Upper lobe of left lung (tissue), 4 donors: ENCODE measurements around the gene PLCG2.

Experiments used
- CTCF ChIP-seq, 6 experiments: fragments of 450-650 bp in 4 of 6; fragments of 200-600 bp in 2 of 6; sonication (generic) in 2 of 6; IDR thresholded peaks; one replicate each; pipeline ENCODE4 v1.5.1; 2016 to 2019; ENCODE audit warnings: antibody characterized with exemption in 6 of 6
- EP300 ChIP-seq, 4 donors: sonication (generic); formaldehyde crosslinking; IDR thresholded peaks; one replicate each; pipeline ENCODE4 v1.5.1; 2017; ENCODE audit warnings: antibody characterized with exemption in 4 of 4, control low read depth in 2 of 4
- POLR2A ChIP-seq, 4 donors: fragments of 450-650 bp; IDR thresholded peaks; one replicate each; pipeline ENCODE4 v1.5.1; 2016 to 2017; ENCODE audit warnings: antibody characterized with exemption in 4 of 4, mild to moderate bottlenecking in 2 of 4
- POLR2AphosphoS5 ChIP-seq, 2 donors: sonication (generic); formaldehyde crosslinking; IDR thresholded peaks; one replicate each; pipeline ENCODE4 v1.5.1; 2017; ENCODE audit warnings: antibody characterized with exemption in 2 of 2

- no peak for TF ChIP-seq EP300 (IDR thresholded peaks at IDR 0.05)
- TF ChIP-seq CTCF (IDR thresholded peaks at IDR 0.05) = no peak
- no peak for TF ChIP-seq POLR2AphosphoS5 (IDR thresholded peaks at IDR 0.05)
- TF ChIP-seq POLR2A (IDR thresholded peaks at IDR 0.05) = no peak
Observed at GRCh38 chr16:81881228-81881627, 102.1 kb downstream of the PLCG2 start.
